ENCODE data around the gene TOMM20L.
A peak's percentile ranks its signal among the peaks of the same experiment; 100 is the strongest.

The TOMM20L gene

DNA sequence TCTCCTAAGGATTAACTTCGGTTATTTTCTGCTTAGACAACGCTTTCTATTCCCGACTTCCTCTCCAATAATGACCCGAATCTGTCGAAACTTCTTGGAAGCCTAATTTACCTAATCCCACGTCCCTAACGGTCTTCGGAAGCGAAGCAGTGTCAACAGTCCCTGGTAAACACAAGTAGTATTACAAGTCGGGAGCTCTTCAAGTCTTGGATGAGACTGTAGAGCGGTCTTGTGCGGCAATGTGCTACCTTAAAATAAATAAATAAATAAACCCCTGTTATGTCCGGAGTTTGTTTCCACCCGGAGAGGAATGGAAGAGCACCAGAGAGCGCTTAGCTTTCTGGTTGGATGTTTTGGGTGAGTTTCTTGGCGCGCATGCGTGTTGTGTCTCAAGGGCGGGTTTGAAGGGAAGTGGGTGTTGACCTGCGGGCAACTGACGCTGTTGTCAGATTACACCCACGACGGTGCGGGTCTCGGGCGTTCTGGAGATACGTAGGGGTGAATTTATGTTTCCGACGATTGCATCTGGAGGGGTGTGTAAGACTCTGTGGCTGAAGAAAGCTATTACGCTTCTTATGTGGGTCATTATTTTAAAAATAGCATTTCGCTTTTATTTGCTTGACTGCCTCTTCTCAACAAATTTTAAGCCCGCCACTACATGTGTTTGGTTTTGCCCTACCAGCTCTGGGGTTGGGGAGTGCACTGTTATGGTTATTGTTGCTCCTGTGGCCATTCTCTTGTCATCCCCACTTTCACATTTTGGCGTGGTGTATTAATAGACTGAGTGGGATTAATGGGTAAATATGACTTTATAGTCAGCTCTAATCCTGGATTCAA is 31.8 kb downstream of the TOMM20L start, which contains the start of the genes KIAA0586 and TIMM9:
KIAA0586 (plus strand) TSS at position 439 of the 837 bp plus-strand sequence. CDS start 546 bp downstream, outside the sequence.
TIMM9 (minus strand) TSS at position 251 of the 837 bp plus-strand sequence. CDS start 15,586 bp downstream, outside the sequence.
- peak; percentile 94 for DNase-seq

DNA sequence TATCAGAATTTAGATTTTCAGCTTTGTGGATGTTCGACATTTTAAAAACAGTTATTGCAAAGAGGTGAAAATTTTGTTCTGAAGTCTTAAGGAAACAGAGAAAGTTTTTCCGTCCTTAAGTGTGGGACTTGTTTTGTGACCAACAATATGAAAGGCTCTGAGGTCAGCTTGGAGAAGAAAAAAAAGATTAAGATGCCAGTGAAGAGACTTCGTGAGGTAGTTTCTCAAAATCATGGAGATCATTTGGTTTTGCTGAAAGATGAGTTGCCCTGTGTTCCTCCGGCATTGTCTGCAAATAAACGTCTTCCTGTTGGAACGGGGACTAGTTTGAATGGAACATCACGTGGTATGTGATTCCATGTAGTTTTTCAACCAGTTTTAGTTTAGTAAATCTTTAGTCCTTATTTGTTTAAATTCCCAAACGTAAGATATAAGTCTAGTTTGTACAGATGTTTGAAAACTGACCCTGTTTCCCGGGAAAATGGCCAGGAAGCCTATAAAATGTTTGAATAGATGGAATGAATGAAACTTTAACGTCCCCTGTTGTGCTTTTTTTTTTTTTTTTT is 32.5 kb downstream of the TOMM20L start:
- no peak for DNase-seq

DNA sequence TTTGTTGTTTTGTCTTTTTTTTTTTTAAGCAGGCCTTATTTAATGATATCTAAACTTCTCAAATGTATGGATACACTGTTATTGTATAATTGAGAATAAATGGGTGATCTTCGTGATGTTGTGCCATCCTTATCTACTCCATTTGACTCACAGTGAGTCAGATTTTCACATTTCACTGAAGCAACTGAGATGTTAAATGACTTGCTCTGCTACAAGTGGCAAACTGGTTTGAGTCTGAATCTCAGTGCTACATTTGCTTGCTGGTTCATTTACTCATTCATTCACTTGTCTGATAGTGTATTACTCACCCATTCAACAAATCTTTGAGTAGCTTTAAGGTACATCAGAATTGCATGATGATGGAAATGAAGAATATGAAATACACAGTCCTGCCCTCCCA is 34.4 kb downstream of the TOMM20L start:
- no peak for DNase-seq

DNA sequence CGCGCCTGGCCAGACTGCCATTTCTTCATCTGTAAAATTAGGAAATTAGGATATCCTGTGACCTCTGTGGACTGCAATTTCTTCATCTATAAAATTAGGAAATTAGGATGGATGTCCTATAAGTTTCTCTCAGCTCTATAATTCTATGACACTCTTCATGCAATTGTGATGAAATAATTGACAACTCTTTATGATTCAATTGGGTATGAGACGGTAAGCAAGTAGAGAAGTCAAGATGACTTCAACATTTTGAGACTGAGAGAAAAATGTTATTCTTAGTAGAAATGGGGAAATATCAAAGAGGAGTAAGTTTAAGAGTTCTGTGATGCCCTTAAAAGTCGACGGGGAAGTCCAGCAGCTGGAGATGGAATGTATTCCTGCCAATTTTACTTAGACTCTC is 43.7 kb downstream of the TOMM20L start:
- DNase-seq = no peak

DNA sequence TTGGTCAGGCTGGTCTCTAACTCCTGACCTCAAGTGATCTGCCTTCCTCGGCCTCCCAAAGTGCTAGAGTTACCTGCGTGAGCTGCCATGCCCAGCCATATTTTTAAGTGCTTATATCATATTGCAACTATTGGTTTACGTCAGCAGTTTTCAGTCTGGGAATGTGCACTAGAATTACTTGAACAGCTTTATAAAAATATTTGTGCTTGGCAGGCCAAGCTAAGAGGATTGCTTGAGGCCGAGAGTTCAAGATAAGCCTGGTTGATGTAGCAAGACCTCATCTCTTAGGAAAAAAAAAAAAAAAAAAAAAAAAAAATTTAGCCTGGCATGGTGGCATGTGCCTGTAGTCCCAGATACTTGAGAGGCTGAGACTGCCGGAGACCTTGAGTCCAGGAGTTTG is 48.9 kb downstream of the TOMM20L start:
- DNase-seq = no peak

DNA sequence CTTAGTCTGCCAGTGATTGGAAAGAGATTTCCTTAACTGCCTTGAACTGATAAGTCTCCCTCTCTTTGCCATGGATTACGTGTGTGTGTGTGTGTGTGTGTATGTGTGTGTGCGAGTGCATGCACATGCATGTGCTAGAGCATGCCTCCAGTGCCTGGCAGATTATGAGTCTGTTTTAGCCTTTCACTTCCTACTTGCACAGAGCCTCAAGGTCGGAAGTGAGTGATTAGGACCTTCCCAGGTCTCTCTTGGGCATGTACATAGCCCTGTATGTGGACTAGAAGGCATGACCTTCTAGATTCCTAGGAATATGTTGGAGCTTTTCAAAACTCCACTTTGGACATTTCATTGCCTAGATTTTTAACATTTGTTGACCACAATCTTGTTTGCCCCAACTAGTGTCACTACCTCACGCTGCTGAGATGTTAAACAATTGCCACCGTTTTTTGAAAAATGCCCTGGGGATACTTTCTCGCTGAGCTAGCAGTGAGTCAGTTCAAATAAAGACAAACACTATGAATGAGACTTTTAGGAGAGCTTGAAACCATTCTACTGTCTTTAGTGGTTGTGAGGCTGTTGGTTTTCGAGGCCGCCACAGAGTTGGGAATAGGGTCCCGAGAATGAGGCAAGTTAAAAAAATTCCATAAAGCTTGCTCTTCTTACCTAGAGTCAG is 60.0 kb downstream of the TOMM20L start:
- DNase-seq = no peak

Data from activated CD4-positive, alpha-beta T cell treated with anti-CD3 and anti-CD28 coated beads for 1 hour (primary cell).